Measurements from ENCODE around the gene BDKRB1. TPM values are rescaled to one million over a fixed set of nuclear protein-coding genes. Genes with fewer than 3 reads are reported as not detected.
A peak's percentile ranks its signal among the peaks of the same experiment; 100 is the strongest.

The BDKRB1 gene
- total RNA-seq, 4 donors from 2014 or later: 0.63 to 2.4 (median 2.2) TPM; not detected in 1

- Histone ChIP-seq H3K27ac (no peak overlapping the region), H3K36me3 (no peaks in the 10 kb centered on the region), H3K27me3 (no peaks in the 10 kb centered on the region), H3K4me3 (no peak overlapping the region), H3K9me3 (peaks cover 0 to 22% (median 0%) of the 10 kb centered on the region in 4 donors), H3K4me1 (peaks cover 0 to 25% (median 0%) of the 10 kb centered on the region in 4 donors)
- TF ChIP-seq EP300 (IDR thresholded peaks at IDR 0.05) (no peak), CTCF (IDR thresholded peaks at IDR 0.05) (no peak), POLR2A (IDR thresholded peaks at IDR 0.05) (no peak)
- WGBS, 2 donors: 95 to 100% methylated on average over 1 of the region's 1 CpG
- DNase-seq (ENCODE audit: low spot score in 2 of 2): no peak
These were observed 15.4 kb downstream of the BDKRB1 start for GRCh38 chr14:96271421-96271762.

DNA sequence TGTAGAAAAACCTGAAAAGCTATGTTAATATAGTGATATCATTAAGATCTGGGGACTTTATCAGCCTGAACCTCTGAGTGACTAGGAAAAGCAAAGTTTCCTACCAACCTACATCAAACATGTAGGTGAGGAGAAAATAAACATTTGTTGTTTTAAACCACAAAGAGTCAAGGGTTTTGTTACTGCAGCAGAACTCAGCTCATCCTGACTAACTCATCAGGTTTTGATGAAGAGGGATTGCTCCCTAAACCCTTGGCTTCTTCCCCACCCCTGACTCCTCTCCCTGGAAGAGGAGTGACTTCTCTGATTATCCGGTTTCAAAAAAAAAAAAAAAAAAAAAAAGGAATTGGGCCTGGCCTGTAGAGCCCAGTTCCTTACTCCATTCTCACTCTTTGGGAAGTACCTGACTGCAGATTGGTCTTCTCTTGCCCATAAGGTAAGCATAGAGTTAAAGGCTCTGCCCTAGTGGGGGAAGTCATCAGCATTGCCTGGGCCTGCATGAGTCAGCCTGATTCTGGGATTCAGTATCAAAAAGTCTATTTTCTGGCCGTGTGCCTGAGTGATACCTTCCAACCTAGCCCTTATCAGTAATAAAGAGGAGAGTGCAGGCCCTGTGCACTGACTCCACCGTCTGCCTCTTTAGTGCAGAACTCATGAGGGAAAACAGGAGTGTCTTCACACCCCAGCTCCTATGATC, 16.9 kb downstream of the BDKRB1 start:
- H3K27me3 ChIP-seq: no peaks in the 10 kb centered on the region
- H3K4me1 ChIP-seq: peaks cover 0 to 25% (median 0%) of the 10 kb centered on the region in 4 donors
- TF ChIP-seq POLR2A (IDR thresholded peaks at IDR 0.05) (no peak), EP300 (IDR thresholded peaks at IDR 0.05) (no peak), CTCF (IDR thresholded peaks at IDR 0.05) (no peak)
- H3K4me3 ChIP-seq: no peak overlapping the region
- 40 to 45% methylated on average over 3 of the region's 3 CpGs for WGBS, 2 donors
- no peak overlapping the region for H3K27ac ChIP-seq
- peaks cover 0 to 32% (median 1%) of the 10 kb centered on the region in 4 donors for H3K9me3 ChIP-seq
- peaks cover 0 to 2% (median 0%) of the 10 kb centered on the region in 3 donors for H3K36me3 ChIP-seq
- no peak for DNase-seq (ENCODE audit: low spot score in 2 of 2)

GRCh38 chr14:96273629-96274028, 17.6 kb downstream of the BDKRB1 start:
- TF ChIP-seq POLR2A (IDR thresholded peaks at IDR 0.05): no peak
- no peak for TF ChIP-seq EP300 (IDR thresholded peaks at IDR 0.05)
- peaks cover 0 to 24% (median 0%) of the 10 kb centered on the region in 4 donors for H3K4me1 ChIP-seq
- H3K27ac ChIP-seq: no peak overlapping the region
- no peak overlapping the region for H3K4me3 ChIP-seq
- H3K9me3 ChIP-seq: peaks cover 0 to 39% (median 1%) of the 10 kb centered on the region in 4 donors
- H3K27me3 ChIP-seq: no peaks in the 10 kb centered on the region
- no peak for DNase-seq (ENCODE audit: low spot score in 2 of 2)
- WGBS, 2 donors: 77 to 90% methylated on average over 5 of the region's 5 CpGs
- H3K36me3 ChIP-seq: peaks cover 0 to 9% (median 0%) of the 10 kb centered on the region in 3 donors

DNA sequence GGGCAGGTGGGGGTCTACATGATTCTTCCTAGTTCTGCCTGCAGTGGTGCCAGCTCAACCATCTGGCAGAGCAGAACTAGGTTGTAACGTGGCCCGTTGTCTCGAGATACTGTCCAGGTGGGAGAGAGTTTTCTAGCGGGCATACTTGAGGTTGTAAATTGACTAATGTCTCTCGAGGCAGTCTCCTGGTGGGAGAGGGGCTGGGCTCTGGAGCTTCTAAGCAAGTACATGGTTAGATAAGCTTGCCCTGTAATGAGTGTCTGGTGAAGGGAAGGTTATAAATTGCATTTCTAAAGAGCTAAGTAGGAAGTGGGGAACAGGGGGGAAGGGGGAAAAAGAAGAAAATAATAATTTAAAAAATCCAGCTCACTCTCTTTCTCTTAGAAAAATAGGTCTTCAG, 18.1 kb downstream of the BDKRB1 start:
- Histone ChIP-seq H3K36me3 (peaks cover 0 to 12% (median 0%) of the 10 kb centered on the region in 3 donors), H3K4me3 (no peak overlapping the region), H3K9me3 (peaks cover 0 to 42% (median 1%) of the 10 kb centered on the region in 4 donors), H3K4me1 (peaks cover 0 to 21% (median 0%) of the 10 kb centered on the region in 4 donors), H3K27me3 (no peaks in the 10 kb centered on the region), H3K27ac (no peak overlapping the region)
- no peak for DNase-seq (ENCODE audit: low spot score in 2 of 2)
- 83 to 84% methylated on average over 5 of the region's 5 CpGs for WGBS, 2 donors
- TF ChIP-seq CTCF (IDR thresholded peaks at IDR 0.05) (no peak), POLR2A (IDR thresholded peaks at IDR 0.05) (no peak), EP300 (IDR thresholded peaks at IDR 0.05) (no peak)

DNA sequence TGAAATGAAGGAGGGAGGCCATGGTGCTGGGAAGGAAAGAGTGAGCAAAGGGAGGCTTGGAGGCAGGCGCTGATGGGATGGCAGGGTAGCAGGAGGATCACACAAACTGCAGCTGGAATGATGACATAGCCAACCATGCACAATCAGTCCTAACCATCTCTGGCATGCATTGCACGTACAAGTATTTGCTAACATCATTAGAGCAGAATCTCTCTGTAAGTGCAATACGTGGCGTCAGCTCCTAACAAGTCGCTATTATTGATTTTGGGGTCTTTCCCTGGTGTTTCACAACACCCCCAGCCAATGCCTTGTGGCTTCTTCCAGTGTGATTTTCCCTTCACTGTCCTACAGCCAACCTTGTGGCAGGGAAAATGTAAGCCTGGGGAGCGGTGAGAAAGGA, 18.5 kb downstream of the BDKRB1 start:
- H3K9me3 ChIP-seq: peaks cover 0 to 42% (median 1%) of the 10 kb centered on the region in 4 donors
- no peak for TF ChIP-seq EP300 (IDR thresholded peaks at IDR 0.05)
- TF ChIP-seq POLR2A (IDR thresholded peaks at IDR 0.05): no peak
- TF ChIP-seq CTCF (IDR thresholded peaks at IDR 0.05): no peak
- H3K27me3 ChIP-seq: no peaks in the 10 kb centered on the region
- peaks cover 0 to 16% (median 0%) of the 10 kb centered on the region in 3 donors for H3K36me3 ChIP-seq
- DNase-seq (ENCODE audit: low spot score in 2 of 2): peak in 1 of 2 donors; percentile 27
- H3K4me1 ChIP-seq: peaks cover 0 to 17% (median 0%) of the 10 kb centered on the region in 4 donors
- no peak overlapping the region for H3K27ac ChIP-seq
- no peak overlapping the region for H3K4me3 ChIP-seq
- WGBS, 2 donors: 62 to 77% methylated on average over 6 of the region's 6 CpGs

All from tibial nerve (tissue), 4 donors.